ENCODE measurements around the gene KIAA0232. TPM values are rescaled to one million over a fixed set of nuclear protein-coding genes. Genes with fewer than 3 reads are reported as not detected.

Gene KIAA0232
- total and polyA plus RNA-seq, 2 experiments from 2014 or later = 20.6 to 21.7 TPM

DNA sequence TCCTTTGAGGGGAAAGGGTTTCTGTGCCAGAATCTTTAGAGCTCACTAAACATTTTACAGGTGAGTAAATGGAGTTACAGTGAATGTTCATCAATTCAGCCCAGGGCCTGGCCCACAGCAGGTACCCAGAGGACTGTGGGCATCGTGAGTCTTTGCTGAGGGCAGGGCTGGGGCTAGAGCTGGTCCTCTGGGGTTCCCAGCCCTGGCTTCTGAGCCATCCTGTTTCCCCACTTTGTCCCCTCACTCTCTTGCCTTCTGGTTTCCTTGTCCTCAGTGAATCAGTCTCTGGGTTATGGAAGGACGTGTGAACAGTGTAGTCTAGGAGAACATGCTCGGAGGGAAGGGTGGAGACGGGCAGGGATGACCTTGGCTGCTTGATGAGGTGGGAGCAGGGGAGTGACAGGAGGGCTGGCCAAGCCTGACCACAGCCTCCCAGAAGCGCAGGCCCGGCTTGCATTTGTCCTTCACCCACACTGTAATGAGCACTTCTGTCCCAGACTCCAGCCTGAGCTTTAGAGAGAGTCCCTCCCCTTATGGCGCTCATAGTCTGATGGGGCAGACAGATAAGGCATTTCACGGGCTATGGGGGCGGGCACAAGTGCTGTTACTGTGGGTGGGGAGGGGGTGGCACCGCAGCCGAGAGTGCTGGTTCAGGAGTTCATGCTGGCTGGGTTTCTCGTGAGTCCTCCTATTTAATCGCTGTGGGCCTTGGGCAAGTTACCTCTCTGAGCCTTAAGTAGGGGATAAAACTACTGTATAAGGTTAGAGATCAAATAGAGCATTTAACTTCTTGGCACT, 144.4 kb downstream of the KIAA0232 start:
- H3K4me2 ChIP-seq (ENCODE audit: unreplicated experiment) = no peak overlapping the region
- 82 to 88% methylated on average over 11 to 12 of the region's 13 CpGs for WGBS, 2 experiments (ENCODE audit: low coverage in 1 of 2, low lambda C conversion rate in 2 of 2, missing lambda C conversion rate in 2 of 2)
- H4K20me1 ChIP-seq (ENCODE audit: insufficient read depth) = no peaks in the 10 kb centered on the region
- no peaks in the 10 kb centered on the region for H3K9me3 ChIP-seq (ENCODE audit: low read depth)
- no peaks in the 10 kb centered on the region for H3K27me3 ChIP-seq (replicated peaks; ENCODE audit: insufficient read depth)
- H3K4me1 ChIP-seq (ENCODE audit: insufficient read depth) = no peaks in the 10 kb centered on the region
- no peak overlapping the region for H3K27ac ChIP-seq
- H3K9ac ChIP-seq = no peak overlapping the region
- H3K79me2 ChIP-seq (ENCODE audit: insufficient read depth) = peaks cover 9% of the 10 kb centered on the region; the same call in 1 of the 2 replicates
- no peak for TF ChIP-seq EZH2phosphoT487 (IDR thresholded peaks at IDR 0.05; ENCODE audit: insufficient read depth, low read depth)
- TF ChIP-seq EZH2 (IDR thresholded peaks at IDR 0.05; ENCODE audit: insufficient read depth, poor library complexity, severe bottlenecking) = no peak
- no peak overlapping the region for H3K4me3 ChIP-seq
- no peaks in the 10 kb centered on the region for H3K9me2 ChIP-seq (ENCODE audit: insufficient read depth)
- H2AFZ ChIP-seq = no peak overlapping the region
- no peak for DNase-seq
- H3K36me3 ChIP-seq (ENCODE audit: low read depth) = no peaks in the 10 kb centered on the region
- H3F3A ChIP-seq (ENCODE audit: insufficient read depth) = no peaks in the 10 kb centered on the region
- in situ Hi-C loops (cut with MboI) = no loop called here

GRCh38 chr4:6928081-6928480, 145.6 kb downstream of the KIAA0232 start:
- in situ Hi-C loops (cut with MboI) = no loop called here
- no peak for DNase-seq
- Histone ChIP-seq H3K4me3 (no peak overlapping the region), H3K4me2 (ENCODE audit: unreplicated experiment) (no peak overlapping the region), H3K79me2 (ENCODE audit: insufficient read depth) (peaks cover 9% of the 10 kb centered on the region; the same call in 1 of the 2 replicates), H2AFZ (no peak overlapping the region), H3K27me3 (replicated peaks; ENCODE audit: insufficient read depth) (no peaks in the 10 kb centered on the region), H4K20me1 (ENCODE audit: insufficient read depth) (no peaks in the 10 kb centered on the region), H3K36me3 (ENCODE audit: low read depth) (no peaks in the 10 kb centered on the region), H3K9ac (no peak overlapping the region), H3K27ac (no peak overlapping the region), H3K9me2 (ENCODE audit: insufficient read depth) (no peaks in the 10 kb centered on the region), H3K4me1 (ENCODE audit: insufficient read depth) (no peaks in the 10 kb centered on the region), H3F3A (ENCODE audit: insufficient read depth) (no peaks in the 10 kb centered on the region), H3K9me3 (ENCODE audit: low read depth) (no peaks in the 10 kb centered on the region)
- TF ChIP-seq EZH2 (IDR thresholded peaks at IDR 0.05; ENCODE audit: insufficient read depth, poor library complexity, severe bottlenecking) = no peak
- no peak for TF ChIP-seq EZH2phosphoT487 (IDR thresholded peaks at IDR 0.05; ENCODE audit: insufficient read depth, low read depth)
- WGBS, 2 experiments (ENCODE audit: low coverage in 1 of 2, low lambda C conversion rate in 2 of 2, missing lambda C conversion rate in 2 of 2) = 92 to 98% methylated on average over 4 of the region's 4 CpGs

GRCh38 chr4:6929339-6929811, 146.8 kb downstream of the KIAA0232 start:
- Histone ChIP-seq H3K4me2 (ENCODE audit: unreplicated experiment) (no peak overlapping the region), H3K4me3 (no peak overlapping the region), H4K20me1 (ENCODE audit: insufficient read depth) (no peaks in the 10 kb centered on the region), H2AFZ (no peak overlapping the region), H3K9me2 (ENCODE audit: insufficient read depth) (no peaks in the 10 kb centered on the region), H3K36me3 (ENCODE audit: low read depth) (no peaks in the 10 kb centered on the region), H3K79me2 (ENCODE audit: insufficient read depth) (peaks cover 9% of the 10 kb centered on the region; the same call in 1 of the 2 replicates), H3F3A (ENCODE audit: insufficient read depth) (no peaks in the 10 kb centered on the region), H3K27me3 (replicated peaks; ENCODE audit: insufficient read depth) (no peaks in the 10 kb centered on the region), H3K27ac (no peak overlapping the region), H3K4me1 (ENCODE audit: insufficient read depth) (no peaks in the 10 kb centered on the region), H3K9me3 (ENCODE audit: low read depth) (no peaks in the 10 kb centered on the region), H3K9ac (no peak overlapping the region)
- TF ChIP-seq EZH2 (IDR thresholded peaks at IDR 0.05; ENCODE audit: insufficient read depth, poor library complexity, severe bottlenecking) = no peak
- no peak for TF ChIP-seq EZH2phosphoT487 (IDR thresholded peaks at IDR 0.05; ENCODE audit: insufficient read depth, low read depth)
- 53 to 66% methylated on average over 9 of the region's 9 CpGs for WGBS, 2 experiments (ENCODE audit: low coverage in 1 of 2, low lambda C conversion rate in 2 of 2, missing lambda C conversion rate in 2 of 2)
- in situ Hi-C loops (cut with MboI) = no loop called here
- DNase-seq = no peak

GRCh38 chr4:6929812-6930464, 147.4 kb downstream of the KIAA0232 start:
- peaks cover 9% of the 10 kb centered on the region; the same call in 1 of the 2 replicates for H3K79me2 ChIP-seq (ENCODE audit: insufficient read depth)
- no peaks in the 10 kb centered on the region for H3K27me3 ChIP-seq (replicated peaks; ENCODE audit: insufficient read depth)
- in situ Hi-C loops (cut with MboI) = no loop called here
- WGBS, 2 experiments (ENCODE audit: low coverage in 1 of 2, low lambda C conversion rate in 2 of 2, missing lambda C conversion rate in 2 of 2) = 68 to 69% methylated on average over 15 of the region's 15 CpGs
- H3K4me2 ChIP-seq (ENCODE audit: unreplicated experiment) = no peak overlapping the region
- no peaks in the 10 kb centered on the region for H3K36me3 ChIP-seq (ENCODE audit: low read depth)
- no peaks in the 10 kb centered on the region for H3K4me1 ChIP-seq (ENCODE audit: insufficient read depth)
- TF ChIP-seq EZH2 (IDR thresholded peaks at IDR 0.05; ENCODE audit: insufficient read depth, poor library complexity, severe bottlenecking) = no peak
- no peak overlapping the region for H2AFZ ChIP-seq
- H3F3A ChIP-seq (ENCODE audit: insufficient read depth) = no peaks in the 10 kb centered on the region
- H3K9me2 ChIP-seq (ENCODE audit: insufficient read depth) = no peaks in the 10 kb centered on the region
- no peak overlapping the region for H3K4me3 ChIP-seq
- H4K20me1 ChIP-seq (ENCODE audit: insufficient read depth) = no peaks in the 10 kb centered on the region
- H3K9me3 ChIP-seq (ENCODE audit: low read depth) = no peaks in the 10 kb centered on the region
- DNase-seq = no peak
- no peak overlapping the region for H3K9ac ChIP-seq
- H3K27ac ChIP-seq = no peak overlapping the region

Data from GM23248 (cell line).